Progenitor cell of endocrine pancreas (in vitro differentiated cells): ENCODE results near the gene ENAH. TPM values are rescaled to one million over a fixed set of nuclear protein-coding genes. Genes with fewer than 3 reads are reported as not detected.

Experiments
- DNase-seq: peaks from one replicate; pipeline ENCODE4 v3.0.0; 2021; ENCODE audit warnings: low spot score; ENCODE audit not compliant: unreplicated experiment
- H3K27ac Mint-ChIP-seq: 2 replicates; pipeline ENCODE4 v1.8.0; 2021; ENCODE audit warnings: mild to moderate bottlenecking, moderate library complexity, mixed read lengths
- H3K27me3 Mint-ChIP-seq: 2 replicates; pipeline ENCODE4 v1.8.0; 2021; ENCODE audit warnings: mixed read lengths
- H3K36me3 Mint-ChIP-seq: 2 replicates; pipeline ENCODE4 v1.8.0; 2022; ENCODE audit warnings: mixed read lengths; ENCODE audit not compliant: insufficient read depth
- H3K4me1 Mint-ChIP-seq: 2 replicates; pipeline ENCODE4 v1.8.0; 2021; ENCODE audit warnings: low read depth, mixed read lengths
- H3K4me3 Mint-ChIP-seq: 2 replicates; pipeline ENCODE4 v1.8.0; 2021; ENCODE audit warnings: low read depth, mild to moderate bottlenecking, moderate library complexity, mixed read lengths
- H3K9me3 Mint-ChIP-seq: 2 replicates; pipeline ENCODE4 v1.8.0; 2021; ENCODE audit warnings: low read depth, mixed read lengths
- total RNA-seq: library from RNA; stranded (reverse); gene quantifications from 2 replicates; pipeline ENCODE4 v1.2.1, GENCODE V29; 2021
- TF ChIP-seq, protein P1 (sequence below): fragments of 200-600 bp; sonication (generic); IDR thresholded peaks from one replicate; pipeline ENCODE4 v1.5.0; 2021; ENCODE audit warnings: antibody characterized with exemption, mild to moderate bottlenecking; ENCODE audit not compliant: unreplicated experiment

Gene ENAH
- total RNA-seq, 1 donor from 2014 or later: 217 TPM

- Mint-ChIP-seq H3K27me3 (no peaks in the 10 kb centered on the region), H3K4me3 (no peak overlapping the region), H3K9me3 (no peaks in the 10 kb centered on the region), H3K36me3 (no peaks in the 10 kb centered on the region), H3K27ac (no peak overlapping the region), H3K4me1 (peaks cover 7% of the 10 kb centered on the region)
- DNase-seq: no peak
- TF ChIP-seq, protein P1, sequence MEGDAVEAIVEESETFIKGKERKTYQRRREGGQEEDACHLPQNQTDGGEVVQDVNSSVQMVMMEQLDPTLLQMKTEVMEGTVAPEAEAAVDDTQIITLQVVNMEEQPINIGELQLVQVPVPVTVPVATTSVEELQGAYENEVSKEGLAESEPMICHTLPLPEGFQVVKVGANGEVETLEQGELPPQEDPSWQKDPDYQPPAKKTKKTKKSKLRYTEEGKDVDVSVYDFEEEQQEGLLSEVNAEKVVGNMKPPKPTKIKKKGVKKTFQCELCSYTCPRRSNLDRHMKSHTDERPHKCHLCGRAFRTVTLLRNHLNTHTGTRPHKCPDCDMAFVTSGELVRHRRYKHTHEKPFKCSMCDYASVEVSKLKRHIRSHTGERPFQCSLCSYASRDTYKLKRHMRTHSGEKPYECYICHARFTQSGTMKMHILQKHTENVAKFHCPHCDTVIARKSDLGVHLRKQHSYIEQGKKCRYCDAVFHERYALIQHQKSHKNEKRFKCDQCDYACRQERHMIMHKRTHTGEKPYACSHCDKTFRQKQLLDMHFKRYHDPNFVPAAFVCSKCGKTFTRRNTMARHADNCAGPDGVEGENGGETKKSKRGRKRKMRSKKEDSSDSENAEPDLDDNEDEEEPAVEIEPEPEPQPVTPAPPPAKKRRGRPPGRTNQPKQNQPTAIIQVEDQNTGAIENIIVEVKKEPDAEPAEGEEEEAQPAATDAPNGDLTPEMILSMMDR: no peak
Observed at GRCh38 chr1:225655509-225656258, 2.8 kb upstream of the ENAH start.

- no peaks in the 10 kb centered on the region for H3K9me3 Mint-ChIP-seq
- peaks cover 1% of the 10 kb centered on the region for H3K36me3 Mint-ChIP-seq
- H3K27ac Mint-ChIP-seq: no peak overlapping the region
Observed at GRCh38 chr1:225654688-225655508, 2.0 kb upstream of the ENAH start.

GRCh38 chr1:225654277-225654597 lies 1.3 kb upstream of the ENAH start:
- no peak for DNase-seq
- Mint-ChIP-seq H3K27ac (peak overlapping the region; percentile 56), H3K27me3 (no peaks in the 10 kb centered on the region), H3K9me3 (no peaks in the 10 kb centered on the region), H3K36me3 (peaks cover 1% of the 10 kb centered on the region), H3K4me1 (peaks cover 19% of the 10 kb centered on the region), H3K4me3 (peak overlapping the region; percentile 80)
- TF ChIP-seq, protein P1: no peak

More at GRCh38 chr1:225654688-225655508, 2.0 kb upstream of the ENAH start:
- Mint-ChIP-seq H3K4me1 (peaks cover 14% of the 10 kb centered on the region), H3K27me3 (no peaks in the 10 kb centered on the region), H3K4me3 (peak overlapping the region; percentile 80)
- no peak for DNase-seq
- TF ChIP-seq, protein P1: no peak

DNA sequence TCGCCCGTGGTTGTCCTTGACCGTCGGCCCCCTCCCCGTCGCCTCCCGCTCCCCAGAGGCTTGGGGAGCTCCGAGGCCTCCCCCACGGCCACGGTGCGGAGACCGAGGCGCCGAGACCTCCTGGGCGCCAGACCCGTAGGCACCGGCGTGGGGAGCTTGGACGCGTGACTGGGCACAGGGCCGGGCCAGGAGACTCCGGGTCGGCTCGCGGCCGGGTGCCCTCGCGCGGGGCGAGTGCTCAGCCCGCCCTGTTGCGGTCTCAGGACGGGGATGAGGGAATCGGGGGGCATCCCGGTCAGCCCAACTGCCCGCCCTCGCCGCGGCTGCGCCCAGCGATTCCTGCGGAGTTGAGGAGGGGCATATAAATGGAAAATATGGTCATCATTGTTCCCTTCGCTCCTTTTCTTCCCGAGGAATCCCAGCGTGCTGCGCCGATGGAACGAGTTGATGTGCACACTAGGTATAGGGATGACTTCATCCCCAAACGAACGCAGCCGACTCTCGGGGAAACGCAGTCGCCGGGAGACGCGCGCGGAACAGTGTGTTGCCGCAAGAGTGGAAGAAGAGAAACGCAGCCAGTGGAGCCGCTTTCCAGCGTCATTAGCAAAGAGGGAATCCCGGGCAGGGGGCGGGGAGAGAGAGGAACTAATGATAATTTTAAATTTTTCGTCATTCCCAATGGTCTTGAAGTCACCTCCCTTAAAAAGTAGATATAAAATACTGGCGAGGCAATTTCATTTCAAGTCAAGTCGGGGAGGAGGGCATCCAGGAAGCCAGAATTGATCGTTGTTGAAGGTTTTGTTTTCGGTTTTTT lies 747 bp upstream of the ENAH start:
- H3K27ac Mint-ChIP-seq: peak overlapping the region; percentile 97
- DNase-seq: no peak
- TF ChIP-seq, protein P1: no peak
- no peaks in the 10 kb centered on the region for H3K27me3 Mint-ChIP-seq
- H3K9me3 Mint-ChIP-seq: no peaks in the 10 kb centered on the region
- H3K4me1 Mint-ChIP-seq: peaks cover 25% of the 10 kb centered on the region
- H3K4me3 Mint-ChIP-seq: peak overlapping the region; percentile 80
- H3K36me3 Mint-ChIP-seq: peaks cover 1% of the 10 kb centered on the region
